Ishikawa (cell line): Measurements from ENCODE around the gene KCNQ1.

Source experiments
- CEBPB ChIP-seq: IDR thresholded peaks from 2 replicates; pipeline ENCODE4 v1.6.1; 2012
- CREB1 ChIP-seq: IDR thresholded peaks from 2 replicates; pipeline ENCODE4 v1.6.1; 2012; ENCODE audit warnings: low read depth
- EGR1 ChIP-seq: IDR thresholded peaks from 2 replicates; pipeline ENCODE4 v1.6.1; 2012
- EP300 ChIP-seq: IDR thresholded peaks from 2 replicates; pipeline ENCODE4 v1.6.1; 2012; ENCODE audit warnings: borderline replicate concordance
- NFIC ChIP-seq: IDR thresholded peaks from 2 replicates; pipeline ENCODE4 v1.6.1; 2012
- RAD21 ChIP-seq: IDR thresholded peaks from 2 replicates; pipeline ENCODE4 v1.6.1; 2012; ENCODE audit warnings: low read depth
- TAF1 ChIP-seq: IDR thresholded peaks from 2 replicates; pipeline ENCODE4 v1.6.1; 2012; ENCODE audit warnings: low read depth, mild to moderate bottlenecking
- TEAD4 ChIP-seq: IDR thresholded peaks from 2 replicates; pipeline ENCODE4 v1.6.1; 2012
- YY1 ChIP-seq: IDR thresholded peaks from 2 replicates; pipeline ENCODE4 v1.6.1; 2012; ENCODE audit warnings: low read depth
- ZBTB7A ChIP-seq: IDR thresholded peaks from 2 replicates; pipeline ENCODE4 v1.6.1; 2012; ENCODE audit warnings: low read depth
- TF ChIP-seq, protein P1 (sequence below): IDR thresholded peaks from 2 replicates; pipeline ENCODE4 v1.6.1; 2012
- TF ChIP-seq, protein P2 (sequence below): IDR thresholded peaks from 2 replicates; pipeline ENCODE4 v1.6.1; 2012; ENCODE audit warnings: low read depth, mild to moderate bottlenecking
- TF ChIP-seq, protein P3 (sequence below): IDR thresholded peaks from 2 replicates; pipeline ENCODE4 v1.6.1; 2012

DNA sequence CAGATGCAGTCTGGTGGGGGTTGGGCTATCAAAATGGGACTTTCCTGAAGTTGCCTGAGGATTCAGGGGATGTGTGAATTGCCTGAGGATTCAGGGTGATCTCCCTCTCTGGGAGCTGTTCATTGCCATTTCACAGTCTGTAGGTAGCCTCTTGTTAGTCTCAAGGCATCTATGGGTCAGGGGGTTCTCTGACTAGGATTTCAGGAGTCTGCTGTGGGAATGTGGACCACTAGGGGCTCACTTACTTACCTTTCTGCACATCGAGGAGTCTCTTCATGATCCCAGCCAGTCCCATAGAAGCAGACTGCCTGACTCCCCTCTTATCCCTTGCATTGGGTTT is 200.9 kb downstream of the KCNQ1 start:
- TF ChIP-seq CEBPB, result no peak
- no peak for TF ChIP-seq EP300
- no peak for TF ChIP-seq RAD21
- no peak for TF ChIP-seq TEAD4
- no peak for TF ChIP-seq YY1
- TF ChIP-seq, protein P1, sequence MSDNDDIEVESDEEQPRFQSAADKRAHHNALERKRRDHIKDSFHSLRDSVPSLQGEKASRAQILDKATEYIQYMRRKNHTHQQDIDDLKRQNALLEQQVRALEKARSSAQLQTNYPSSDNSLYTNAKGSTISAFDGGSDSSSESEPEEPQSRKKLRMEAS, result no peak
- no peak for TF ChIP-seq TAF1
- TF ChIP-seq EGR1, result no peak
- TF ChIP-seq, protein P2, sequence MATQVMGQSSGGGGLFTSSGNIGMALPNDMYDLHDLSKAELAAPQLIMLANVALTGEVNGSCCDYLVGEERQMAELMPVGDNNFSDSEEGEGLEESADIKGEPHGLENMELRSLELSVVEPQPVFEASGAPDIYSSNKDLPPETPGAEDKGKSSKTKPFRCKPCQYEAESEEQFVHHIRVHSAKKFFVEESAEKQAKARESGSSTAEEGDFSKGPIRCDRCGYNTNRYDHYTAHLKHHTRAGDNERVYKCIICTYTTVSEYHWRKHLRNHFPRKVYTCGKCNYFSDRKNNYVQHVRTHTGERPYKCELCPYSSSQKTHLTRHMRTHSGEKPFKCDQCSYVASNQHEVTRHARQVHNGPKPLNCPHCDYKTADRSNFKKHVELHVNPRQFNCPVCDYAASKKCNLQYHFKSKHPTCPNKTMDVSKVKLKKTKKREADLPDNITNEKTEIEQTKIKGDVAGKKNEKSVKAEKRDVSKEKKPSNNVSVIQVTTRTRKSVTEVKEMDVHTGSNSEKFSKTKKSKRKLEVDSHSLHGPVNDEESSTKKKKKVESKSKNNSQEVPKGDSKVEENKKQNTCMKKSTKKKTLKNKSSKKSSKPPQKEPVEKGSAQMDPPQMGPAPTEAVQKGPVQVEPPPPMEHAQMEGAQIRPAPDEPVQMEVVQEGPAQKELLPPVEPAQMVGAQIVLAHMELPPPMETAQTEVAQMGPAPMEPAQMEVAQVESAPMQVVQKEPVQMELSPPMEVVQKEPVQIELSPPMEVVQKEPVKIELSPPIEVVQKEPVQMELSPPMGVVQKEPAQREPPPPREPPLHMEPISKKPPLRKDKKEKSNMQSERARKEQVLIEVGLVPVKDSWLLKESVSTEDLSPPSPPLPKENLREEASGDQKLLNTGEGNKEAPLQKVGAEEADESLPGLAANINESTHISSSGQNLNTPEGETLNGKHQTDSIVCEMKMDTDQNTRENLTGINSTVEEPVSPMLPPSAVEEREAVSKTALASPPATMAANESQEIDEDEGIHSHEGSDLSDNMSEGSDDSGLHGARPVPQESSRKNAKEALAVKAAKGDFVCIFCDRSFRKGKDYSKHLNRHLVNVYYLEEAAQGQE, result no peak
- TF ChIP-seq NFIC, result no peak
- no peak for TF ChIP-seq CREB1
- TF ChIP-seq, protein P3, sequence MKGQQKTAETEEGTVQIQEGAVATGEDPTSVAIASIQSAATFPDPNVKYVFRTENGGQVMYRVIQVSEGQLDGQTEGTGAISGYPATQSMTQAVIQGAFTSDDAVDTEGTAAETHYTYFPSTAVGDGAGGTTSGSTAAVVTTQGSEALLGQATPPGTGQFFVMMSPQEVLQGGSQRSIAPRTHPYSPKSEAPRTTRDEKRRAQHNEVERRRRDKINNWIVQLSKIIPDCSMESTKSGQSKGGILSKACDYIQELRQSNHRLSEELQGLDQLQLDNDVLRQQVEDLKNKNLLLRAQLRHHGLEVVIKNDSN, result no peak
- no peak for TF ChIP-seq ZBTB7A
